Caco-2 (cell line): ENCODE data around the gene ERBB4. TPM values are rescaled to one million over a fixed set of nuclear protein-coding genes. Genes with fewer than 3 reads are reported as not detected.

Experiments
- BruUV-seq: library from RNA; stranded (reverse); fragments of 400-500 nt; replicated peaks from 2 replicates; lab custom pipeline; 2021; lab: Mats Ljungman, UMichigan
- CTCF ChIA-PET: fragments of 300-600 bp; sonication (Branson Sonifier 250); formaldehyde crosslinking; loops from one replicate; lab custom pipeline; 2022; ENCODE audit warnings: antibody characterized with exemption; lab: Charles Lee
- POLR2A ChIA-PET: fragments of 300-600 bp; sonication (Branson Sonifier 250); formaldehyde crosslinking; loops from one replicate; lab custom pipeline; 2022; ENCODE audit warnings: antibody characterized with exemption; lab: Charles Lee
- DNase-seq, 2 experiments: peaks; one replicate each; pipeline versions ENCODE4 v3.0.0 to v3.0.0-alpha.2; 2020 to 2022
- H3K27me3 ChIP-seq: replicated peaks from 2 replicates; pipeline ENCODE4 v1.6.0; 2011; ENCODE audit warnings: low read length; ENCODE audit not compliant: control insufficient read depth, insufficient read depth
- H3K36me3 ChIP-seq: 2 replicates; pipeline ENCODE4 v1.5.1; 2011; ENCODE audit warnings: low read length; ENCODE audit not compliant: control insufficient read depth, insufficient read depth
- H3K4me1 ChIP-seq: fragments of 250-450 bp; sonication (Bioruptor Pico); 2 replicates; pipeline ENCODE4 v1.5.1; 2020; ENCODE audit warnings: mild to moderate bottlenecking
- H3K4me3 ChIP-seq: 2 replicates; pipeline ENCODE4 v1.5.1; 2011; ENCODE audit warnings: low read depth, mild to moderate bottlenecking, control low read depth, low read length
- H3K9me3 ChIP-seq: fragments of 250-450 bp; sonication (Bioruptor Pico); 2 replicates; pipeline ENCODE4 v1.5.1; 2020; ENCODE audit warnings: mild to moderate bottlenecking, moderate library complexity
- H3K27ac Mint-ChIP-seq: one replicate; pipeline ENCODE4 v1.8.0; 2022; ENCODE audit warnings: mixed read lengths; ENCODE audit not compliant: unreplicated experiment
- H3K27me3 Mint-ChIP-seq: one replicate; pipeline ENCODE4 v1.8.0; 2022; ENCODE audit warnings: mixed read lengths; ENCODE audit not compliant: insufficient read depth, unreplicated experiment
- H3K36me3 Mint-ChIP-seq: one replicate; pipeline ENCODE4 v1.8.0; 2022; ENCODE audit warnings: mild to moderate bottlenecking, mixed read lengths; ENCODE audit not compliant: insufficient read depth, unreplicated experiment
- H3K4me1 Mint-ChIP-seq: one replicate; pipeline ENCODE4 v1.8.0; 2022; ENCODE audit warnings: low read depth, mixed read lengths; ENCODE audit not compliant: unreplicated experiment
- H3K4me3 Mint-ChIP-seq: one replicate; pipeline ENCODE4 v1.8.0; 2022; ENCODE audit warnings: mild to moderate bottlenecking, moderate library complexity, mixed read lengths; ENCODE audit not compliant: unreplicated experiment
- H3K9me3 Mint-ChIP-seq: one replicate; pipeline ENCODE4 v1.8.0; 2022; ENCODE audit warnings: mixed read lengths; ENCODE audit not compliant: unreplicated experiment
- CTCF ChIP-seq, 2 experiments: fragments of 200-600 bp in 1 of 2; IDR thresholded peaks; 1 replicate in 1 of 2; 2 replicates in 1 of 2; pipeline versions ENCODE4 v1.5.1 to v1.8.0; 2011 to 2022; ENCODE audit warnings: antibody characterized with exemption in 1 of 2, control low read depth in 1 of 2, inconsistent platforms in 1 of 2, low read depth in 1 of 2, low read length in 1 of 2, mild to moderate bottlenecking in 1 of 2, moderate library complexity in 1 of 2; ENCODE audit not compliant: insufficient read depth in 1 of 2, severe bottlenecking in 1 of 2, unreplicated experiment in 1 of 2
- intact Hi-C: fragments of 100-400 bp; cut with micrococcal nuclease; formaldehyde crosslinking; loops from one replicate; pipeline ENCODE4 v1.10.0; 2022; ENCODE audit not compliant: unreplicated experiment
- total RNA-seq: library from RNA; stranded (reverse); gene quantifications from 2 replicates; pipeline ENCODE4 v1.2.3, GENCODE V29; 2022

Gene ERBB4
- total RNA-seq, 1 experiment from 2014 or later: not detected

GRCh38 chr2:212032032-212032431 lies 506.6 kb downstream of the ERBB4 start:
- Histone ChIP-seq H3K4me1 (no peaks in the 10 kb centered on the region), H3K36me3 (no peaks in the 10 kb centered on the region), H3K27me3 (no peaks in the 10 kb centered on the region), H3K9me3 (no peaks in the 10 kb centered on the region), H3K4me3 (no peak overlapping the region)
- ChIA-PET POLR2A (no interaction called here), CTCF (no interaction called here)
- Mint-ChIP-seq H3K36me3 (no peaks in the 10 kb centered on the region), H3K27ac (no peak overlapping the region), H3K4me3 (no peak overlapping the region), H3K9me3 (no peaks in the 10 kb centered on the region), H3K27me3 (peaks cover 2% of the 10 kb centered on the region), H3K4me1 (no peaks in the 10 kb centered on the region)
- intact Hi-C loops: no loop called here
- BruUV-seq: no TSS peak
- no peak for TF ChIP-seq CTCF (IDR thresholded peaks at IDR 0.05; ENCODE audit: insufficient read depth in 1 of 2, low read depth in 1 of 2, low read length in 1 of 2, severe bottlenecking in 1 of 2, unreplicated experiment in 1 of 2)
- DNase-seq: no peak

GRCh38 chr2:212030709-212031108 lies 507.9 kb downstream of the ERBB4 start:
- H3K4me3 ChIP-seq: no peak overlapping the region
- no peak for DNase-seq
- Mint-ChIP-seq H3K4me1 (no peaks in the 10 kb centered on the region), H3K36me3 (no peaks in the 10 kb centered on the region), H3K4me3 (no peak overlapping the region), H3K27me3 (peaks cover 2% of the 10 kb centered on the region), H3K27ac (no peak overlapping the region), H3K9me3 (no peaks in the 10 kb centered on the region)
- no TSS peak for BruUV-seq
- no peaks in the 10 kb centered on the region for H3K9me3 ChIP-seq
- no peaks in the 10 kb centered on the region for H3K27me3 ChIP-seq
- no peak for TF ChIP-seq CTCF (IDR thresholded peaks at IDR 0.05; ENCODE audit: insufficient read depth in 1 of 2, low read depth in 1 of 2, low read length in 1 of 2, severe bottlenecking in 1 of 2, unreplicated experiment in 1 of 2)
- intact Hi-C loops: no loop called here
- no peaks in the 10 kb centered on the region for H3K36me3 ChIP-seq
- POLR2A ChIA-PET: no interaction called here
- CTCF ChIA-PET: no interaction called here
- no peaks in the 10 kb centered on the region for H3K4me1 ChIP-seq

- no peak overlapping the region for H3K4me3 Mint-ChIP-seq
- H3K27me3 ChIP-seq: no peaks in the 10 kb centered on the region
- intact Hi-C loops: no loop called here
- H3K9me3 Mint-ChIP-seq: no peaks in the 10 kb centered on the region
- BruUV-seq: no TSS peak
- no peak overlapping the region for H3K4me3 ChIP-seq
- no peak for DNase-seq
- POLR2A ChIA-PET: no interaction called here
- H3K9me3 ChIP-seq: no peaks in the 10 kb centered on the region
- H3K4me1 Mint-ChIP-seq: no peaks in the 10 kb centered on the region
- H3K36me3 ChIP-seq: no peaks in the 10 kb centered on the region
- no peaks in the 10 kb centered on the region for H3K36me3 Mint-ChIP-seq
- peaks cover 2% of the 10 kb centered on the region for H3K27me3 Mint-ChIP-seq
- no peaks in the 10 kb centered on the region for H3K4me1 ChIP-seq
- CTCF ChIA-PET: no interaction called here
- no peak for TF ChIP-seq CTCF (IDR thresholded peaks at IDR 0.05; ENCODE audit: insufficient read depth in 1 of 2, low read depth in 1 of 2, low read length in 1 of 2, severe bottlenecking in 1 of 2, unreplicated experiment in 1 of 2)
- no peak overlapping the region for H3K27ac Mint-ChIP-seq
Observed at GRCh38 chr2:212028798-212029394, 509.7 kb downstream of the ERBB4 start.
